ENCODE data around the gene RBP3.

RBP3 gene

DNA sequence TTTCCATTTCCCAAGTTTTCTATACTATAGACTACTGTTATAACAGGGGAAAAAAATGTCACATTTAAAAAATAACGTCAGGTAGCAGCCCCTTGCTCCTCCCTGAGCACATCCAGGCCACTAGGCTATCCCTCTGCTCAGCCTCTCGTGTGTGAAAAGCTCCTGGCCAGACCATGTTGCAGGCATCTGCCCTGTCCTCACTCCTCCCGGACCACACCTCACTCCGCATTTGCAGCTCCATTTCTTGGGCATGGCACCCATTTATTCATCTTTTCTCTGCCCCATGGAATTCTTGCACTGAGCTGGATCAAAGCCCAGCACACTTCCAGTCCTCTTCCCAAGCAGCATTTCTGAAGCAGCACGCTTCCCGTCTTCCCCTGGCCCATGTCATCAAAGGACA, 27.4 kb upstream of the RBP3 start:
- no peak overlapping the region for H3K4me3 ChIP-seq (ENCODE audit: low read length)
- TF ChIP-seq, protein P1, sequence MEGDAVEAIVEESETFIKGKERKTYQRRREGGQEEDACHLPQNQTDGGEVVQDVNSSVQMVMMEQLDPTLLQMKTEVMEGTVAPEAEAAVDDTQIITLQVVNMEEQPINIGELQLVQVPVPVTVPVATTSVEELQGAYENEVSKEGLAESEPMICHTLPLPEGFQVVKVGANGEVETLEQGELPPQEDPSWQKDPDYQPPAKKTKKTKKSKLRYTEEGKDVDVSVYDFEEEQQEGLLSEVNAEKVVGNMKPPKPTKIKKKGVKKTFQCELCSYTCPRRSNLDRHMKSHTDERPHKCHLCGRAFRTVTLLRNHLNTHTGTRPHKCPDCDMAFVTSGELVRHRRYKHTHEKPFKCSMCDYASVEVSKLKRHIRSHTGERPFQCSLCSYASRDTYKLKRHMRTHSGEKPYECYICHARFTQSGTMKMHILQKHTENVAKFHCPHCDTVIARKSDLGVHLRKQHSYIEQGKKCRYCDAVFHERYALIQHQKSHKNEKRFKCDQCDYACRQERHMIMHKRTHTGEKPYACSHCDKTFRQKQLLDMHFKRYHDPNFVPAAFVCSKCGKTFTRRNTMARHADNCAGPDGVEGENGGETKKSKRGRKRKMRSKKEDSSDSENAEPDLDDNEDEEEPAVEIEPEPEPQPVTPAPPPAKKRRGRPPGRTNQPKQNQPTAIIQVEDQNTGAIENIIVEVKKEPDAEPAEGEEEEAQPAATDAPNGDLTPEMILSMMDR (IDR thresholded peaks at IDR 0.05; ENCODE audit: low read depth, low read length, poor library complexity, severe bottlenecking), result no peak
- no peak for TF ChIP-seq EZH2phosphoT487 (IDR thresholded peaks at IDR 0.05; ENCODE audit: borderline replicate concordance, low read length)
- no peaks in the 10 kb centered on the region for H3K4me1 ChIP-seq (ENCODE audit: control insufficient read depth, low read length)
- no peak overlapping the region for H3K4me2 ChIP-seq (ENCODE audit: low read length)
- no peak overlapping the region for H3K27ac ChIP-seq (ENCODE audit: low read depth, low read length)
- H3K27me3 ChIP-seq (ENCODE audit: control insufficient read depth, low read length), result no peaks in the 10 kb centered on the region
- H3K9me3 ChIP-seq (ENCODE audit: control insufficient read depth, insufficient read depth, low read length), result no peaks in the 10 kb centered on the region
- no peaks in the 10 kb centered on the region for H3K79me2 ChIP-seq (ENCODE audit: control insufficient read depth, low read length)
- H3F3A ChIP-seq (ENCODE audit: control insufficient read depth, insufficient read depth), result no peaks in the 10 kb centered on the region
- no peaks in the 10 kb centered on the region for H3K36me3 ChIP-seq (ENCODE audit: control insufficient read depth, low read length)
- H4K20me1 ChIP-seq (ENCODE audit: control insufficient read depth, insufficient read depth, low read depth, low read length), result no peaks in the 10 kb centered on the region
- H3K9me2 ChIP-seq (replicated peaks; ENCODE audit: control insufficient read depth, low read length), result no peaks in the 10 kb centered on the region

DNA sequence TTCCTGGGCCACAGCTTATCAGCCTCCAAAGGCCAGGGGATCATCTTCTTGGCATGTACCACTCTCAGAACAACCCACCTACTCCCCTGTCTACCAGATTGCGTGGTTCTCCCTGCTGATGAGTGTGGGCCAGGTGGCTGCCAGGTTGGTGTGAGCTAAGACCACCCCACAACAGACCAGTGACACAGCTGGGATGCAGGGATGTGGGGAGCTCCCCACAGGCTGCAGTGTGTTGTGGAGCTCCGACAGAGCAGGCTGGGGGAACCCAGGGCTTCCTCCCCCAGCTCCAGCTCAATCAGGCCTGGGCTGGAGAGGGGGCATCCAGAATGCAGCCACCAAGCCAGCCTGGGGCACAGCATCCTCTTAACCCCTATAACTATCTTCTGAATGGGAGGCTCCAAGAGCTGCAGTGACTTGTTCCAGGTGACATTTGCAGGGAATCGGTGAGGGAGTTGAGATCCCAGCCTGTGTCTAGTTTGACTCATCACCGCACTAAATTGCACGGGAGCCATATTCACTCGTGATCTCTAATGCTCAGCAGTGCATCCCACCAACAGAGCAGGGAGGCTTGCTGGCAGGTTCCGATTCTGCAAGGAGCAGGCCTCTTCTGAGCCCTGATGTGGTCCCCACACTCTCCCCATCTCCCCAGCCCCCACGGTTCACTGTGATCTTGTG, 26.5 kb upstream of the RBP3 start:
- Histone ChIP-seq H3K27me3 (ENCODE audit: control insufficient read depth, low read length) (no peaks in the 10 kb centered on the region), H3K9me2 (replicated peaks; ENCODE audit: control insufficient read depth, low read length) (no peaks in the 10 kb centered on the region), H3K4me3 (ENCODE audit: low read length) (no peak overlapping the region), H3K27ac (ENCODE audit: low read depth, low read length) (no peak overlapping the region), H3K79me2 (ENCODE audit: control insufficient read depth, low read length) (no peaks in the 10 kb centered on the region), H3K4me1 (ENCODE audit: control insufficient read depth, low read length) (no peaks in the 10 kb centered on the region), H3K4me2 (ENCODE audit: low read length) (no peak overlapping the region), H3K9me3 (ENCODE audit: control insufficient read depth, insufficient read depth, low read length) (no peaks in the 10 kb centered on the region), H3K36me3 (ENCODE audit: control insufficient read depth, low read length) (no peaks in the 10 kb centered on the region), H3F3A (ENCODE audit: control insufficient read depth, insufficient read depth) (no peaks in the 10 kb centered on the region), H4K20me1 (ENCODE audit: control insufficient read depth, insufficient read depth, low read depth, low read length) (no peaks in the 10 kb centered on the region)
- TF ChIP-seq EZH2phosphoT487 (IDR thresholded peaks at IDR 0.05; ENCODE audit: borderline replicate concordance, low read length), result no peak
- TF ChIP-seq, protein P1 (IDR thresholded peaks at IDR 0.05; ENCODE audit: low read depth, low read length, poor library complexity, severe bottlenecking), result no peak

- no peaks in the 10 kb centered on the region for H3K4me1 ChIP-seq (ENCODE audit: control insufficient read depth, low read length)
- no peak within 1 kb of the TSS for H3K27ac ChIP-seq (ENCODE audit: low read depth, low read length)
- no peak for TF ChIP-seq EZH2phosphoT487 (IDR thresholded peaks at IDR 0.05; ENCODE audit: borderline replicate concordance, low read length)
- TF ChIP-seq, protein P1 (IDR thresholded peaks at IDR 0.05; ENCODE audit: low read depth, low read length, poor library complexity, severe bottlenecking), result no peak
- no peak within 1 kb of the TSS for H3K4me3 ChIP-seq (ENCODE audit: low read length)
- H3K9me2 ChIP-seq (replicated peaks; ENCODE audit: control insufficient read depth, low read length), result no peaks in the 10 kb centered on the region
- no peaks in the 10 kb centered on the region for H3K27me3 ChIP-seq (ENCODE audit: control insufficient read depth, low read length)
- H3K36me3 ChIP-seq (ENCODE audit: control insufficient read depth, low read length), result no peaks in the 10 kb centered on the region
- H3K79me2 ChIP-seq (ENCODE audit: control insufficient read depth, low read length), result no peaks in the 10 kb centered on the region
- no peaks in the 10 kb centered on the region for H3K9me3 ChIP-seq (ENCODE audit: control insufficient read depth, insufficient read depth, low read length)
- H4K20me1 ChIP-seq (ENCODE audit: control insufficient read depth, insufficient read depth, low read depth, low read length), result no peaks in the 10 kb centered on the region
- no peaks in the 10 kb centered on the region for H3F3A ChIP-seq (ENCODE audit: control insufficient read depth, insufficient read depth)
- no peak within 1 kb of the TSS for H3K4me2 ChIP-seq (ENCODE audit: low read length)
Measured at GRCh38 chr10:47322300-47323061, 25.7 kb upstream of the RBP3 start, which contains the start of gene GDF2. Gene GDF2, plus strand, starts transcription at chr10:47322454. Its CDS starts 215 bp downstream, at chr10:47322669.

All from DOHH2 (cell line).